ENCODE data around the gene EXT2.

- TF ChIP-seq PATZ1 (CRISPR knock-in tag; IDR thresholded peaks at IDR 0.05; ENCODE audit: borderline replicate concordance) (no peak), RARB (CRISPR knock-in tag; IDR thresholded peaks at IDR 0.05) (no peak), TOX (CRISPR knock-in tag; IDR thresholded peaks at IDR 0.05; ENCODE audit: borderline replicate concordance) (no peak), OSR1 (CRISPR knock-in tag; IDR thresholded peaks at IDR 0.05) (no peak), ZNF565 (CRISPR knock-in tag; conservative IDR thresholded peaks at IDR 0.05; ENCODE audit: low read depth) (no peak), ARNTL (CRISPR knock-in tag; IDR thresholded peaks at IDR 0.05; ENCODE audit: borderline replicate concordance, low read depth) (no peak), CREB5 (CRISPR knock-in tag; IDR thresholded peaks at IDR 0.05; ENCODE audit: low read depth) (no peak)
Observed at GRCh38 chr11:44241851-44242250, 146.4 kb downstream of the EXT2 start.
